Gastroesophageal sphincter (tissue), 3 donors: ENCODE results near the gene LUC7L.

ENCODE experiments used
- EP300 ChIP-seq: sonication (generic); formaldehyde crosslinking; IDR thresholded peaks from one replicate; pipeline ENCODE4 v1.6.1; 2017; ENCODE audit warnings: antibody characterized with exemption, mild to moderate bottlenecking
- POLR2A ChIP-seq, 2 donors: fragments of 450-650 bp; IDR thresholded peaks; one replicate each; pipeline ENCODE4 v1.6.1; 2017; ENCODE audit warnings: antibody characterized with exemption in 2 of 2, mild to moderate bottlenecking in 2 of 2, moderate library complexity in 1 of 2
- POLR2AphosphoS5 ChIP-seq: sonication (generic); formaldehyde crosslinking; IDR thresholded peaks from one replicate; pipeline ENCODE4 v1.6.1; 2017; ENCODE audit warnings: antibody characterized with exemption
- TF ChIP-seq, protein P1 (sequence below), 4 experiments: fragments of 200-600 bp in 2 of 4; fragments of 450-650 bp in 2 of 4; sonication (generic) in 1 of 4; IDR thresholded peaks; one replicate each; pipeline ENCODE4 v1.5.1; 2017 to 2019; ENCODE audit warnings: antibody characterized with exemption in 4 of 4, mild to moderate bottlenecking in 2 of 4, moderate library complexity in 2 of 4

DNA sequence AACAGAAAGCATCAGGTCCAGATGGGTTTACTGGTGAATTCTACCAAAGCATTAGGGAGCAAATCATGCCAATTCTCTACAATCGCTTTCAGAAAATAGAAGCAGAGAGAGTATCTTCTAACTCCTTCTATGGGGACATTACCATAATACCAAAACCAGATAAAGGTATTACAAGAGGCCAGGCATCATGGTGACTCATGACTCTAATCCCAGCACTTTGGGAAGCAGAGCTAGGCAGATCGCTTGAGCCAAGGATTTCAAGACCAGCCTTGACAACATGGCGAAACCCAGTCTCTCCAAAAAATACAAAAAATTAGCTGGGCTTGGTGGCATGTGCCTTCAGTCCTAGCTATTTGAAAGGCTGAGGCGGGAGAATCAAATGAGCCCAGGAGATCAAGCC lies 26.0 kb downstream of the LUC7L start:
- TF ChIP-seq POLR2A (IDR thresholded peaks at IDR 0.05), result no peak
- TF ChIP-seq, protein P1, sequence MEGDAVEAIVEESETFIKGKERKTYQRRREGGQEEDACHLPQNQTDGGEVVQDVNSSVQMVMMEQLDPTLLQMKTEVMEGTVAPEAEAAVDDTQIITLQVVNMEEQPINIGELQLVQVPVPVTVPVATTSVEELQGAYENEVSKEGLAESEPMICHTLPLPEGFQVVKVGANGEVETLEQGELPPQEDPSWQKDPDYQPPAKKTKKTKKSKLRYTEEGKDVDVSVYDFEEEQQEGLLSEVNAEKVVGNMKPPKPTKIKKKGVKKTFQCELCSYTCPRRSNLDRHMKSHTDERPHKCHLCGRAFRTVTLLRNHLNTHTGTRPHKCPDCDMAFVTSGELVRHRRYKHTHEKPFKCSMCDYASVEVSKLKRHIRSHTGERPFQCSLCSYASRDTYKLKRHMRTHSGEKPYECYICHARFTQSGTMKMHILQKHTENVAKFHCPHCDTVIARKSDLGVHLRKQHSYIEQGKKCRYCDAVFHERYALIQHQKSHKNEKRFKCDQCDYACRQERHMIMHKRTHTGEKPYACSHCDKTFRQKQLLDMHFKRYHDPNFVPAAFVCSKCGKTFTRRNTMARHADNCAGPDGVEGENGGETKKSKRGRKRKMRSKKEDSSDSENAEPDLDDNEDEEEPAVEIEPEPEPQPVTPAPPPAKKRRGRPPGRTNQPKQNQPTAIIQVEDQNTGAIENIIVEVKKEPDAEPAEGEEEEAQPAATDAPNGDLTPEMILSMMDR (IDR thresholded peaks at IDR 0.05), result no peak
- TF ChIP-seq POLR2AphosphoS5, result no peak
- TF ChIP-seq EP300, result no peak
